IMR-90 (cell line): ENCODE measurements around the gene TBC1D1. TPM values are rescaled to one million over a fixed set of nuclear protein-coding genes. Genes with fewer than 3 reads are reported as not detected.

Experiments
- ATAC-seq: fragments of 200-7000 bp; cut with Tn5 transposase; 2 replicates; pipeline ENCODE4 v1.9.1; 2020; ENCODE audit warnings: low read depth, mild to moderate bottlenecking, moderate library complexity
- BruUV-seq: library from RNA; stranded (reverse); fragments of 400-500 nt; replicated peaks from 2 replicates; lab custom pipeline; 2021; lab: Mats Ljungman, UMichigan
- CTCF ChIA-PET: fragments of 300-600 bp; formaldehyde crosslinking; extraction: SDS; loops from one replicate; lab custom pipeline; 2021; ENCODE audit warnings: antibody characterized with exemption; lab: Yijun Ruan, JAX
- POLR2A ChIA-PET: fragments of 300-600 bp; sonication (Branson Sonifier 250); formaldehyde crosslinking; loops from one replicate; lab custom pipeline; 2022; ENCODE audit warnings: antibody characterized with exemption; ENCODE audit not compliant: unreplicated experiment; lab: Charles Lee
- DNase-seq: peaks from one replicate; pipeline ENCODE4 v3.0.0; 2013
- H2AFZ ChIP-seq: replicated peaks from 2 replicates; pipeline ENCODE3; 2013; ENCODE audit warnings: low read length, mild to moderate bottlenecking; ENCODE audit not compliant: poor library complexity
- H2AK5ac ChIP-seq: 2 replicates; pipeline ENCODE4 v1.6.1; 2013; ENCODE audit warnings: low read depth, low read length, inconsistent platforms
- H2AK9ac ChIP-seq: replicated peaks from 2 replicates; pipeline ENCODE3; 2013; ENCODE audit warnings: mild to moderate bottlenecking, low read depth, low read length, moderate library complexity; ENCODE audit not compliant: poor library complexity
- H2BK120ac ChIP-seq: 2 replicates; pipeline ENCODE4 v1.6.1; 2013; ENCODE audit warnings: low read depth, low read length, inconsistent platforms
- H2BK15ac ChIP-seq: 3 replicates; pipeline ENCODE4 v1.6.1; 2013; ENCODE audit warnings: low read depth, low read length, inconsistent platforms
- H2BK20ac ChIP-seq: 2 replicates; pipeline ENCODE4 v1.6.1; 2013; ENCODE audit warnings: low read depth, mild to moderate bottlenecking, inconsistent platforms, low read length, moderate library complexity
- H2BK5ac ChIP-seq: 2 replicates; pipeline ENCODE4 v1.6.1; 2013; ENCODE audit warnings: mild to moderate bottlenecking, low read depth, low read length, inconsistent platforms; ENCODE audit not compliant: poor library complexity, severe bottlenecking
- H3K14ac ChIP-seq: replicated peaks from 2 replicates; pipeline ENCODE4 v1.6.1; 2013; ENCODE audit warnings: low read depth, low read length, inconsistent platforms
- H3K18ac ChIP-seq: 2 replicates; pipeline ENCODE4 v1.6.1; 2013; ENCODE audit warnings: low read depth, low read length, control low read depth
- H3K23ac ChIP-seq: 2 replicates; pipeline ENCODE4 v1.6.1; 2013; ENCODE audit warnings: low read depth, low read length, inconsistent platforms
- H3K27ac ChIP-seq: 2 replicates; pipeline ENCODE4 v1.5.1; 2013; ENCODE audit warnings: mild to moderate bottlenecking, control low read depth, low read length; ENCODE audit not compliant: insufficient read depth
- H3K27me3 ChIP-seq: 2 replicates; pipeline ENCODE4 v1.6.1; 2013; ENCODE audit warnings: low read length; ENCODE audit not compliant: control insufficient read depth, insufficient read depth
- H3K36me3 ChIP-seq: 2 replicates; pipeline ENCODE4 v1.6.1; 2013; ENCODE audit warnings: low read length, mixed read lengths; ENCODE audit not compliant: control insufficient read depth, insufficient read depth
- H3K4ac ChIP-seq: 2 replicates; pipeline ENCODE4 v1.6.1; 2013; ENCODE audit warnings: low read depth, low read length, inconsistent platforms
- H3K4me1 ChIP-seq: 2 replicates; pipeline ENCODE4 v1.6.1; 2013; ENCODE audit warnings: low read length, mixed read lengths; ENCODE audit not compliant: control insufficient read depth, insufficient read depth
- H3K4me2 ChIP-seq: 2 replicates; pipeline ENCODE4 v1.6.1; 2013; ENCODE audit warnings: low read depth, mild to moderate bottlenecking, control low read depth, low read length, moderate library complexity
- H3K4me3 ChIP-seq: 2 replicates; pipeline ENCODE4 v1.5.1; 2013; ENCODE audit warnings: low read depth, mild to moderate bottlenecking, control low read depth, low read length, moderate library complexity; ENCODE audit not compliant: insufficient read depth
- H3K56ac ChIP-seq: 2 replicates; pipeline ENCODE4 v1.6.1; 2013; ENCODE audit warnings: low read length, inconsistent platforms; ENCODE audit not compliant: insufficient read depth; ENCODE audit errors: extremely low read depth
- H3K79me1 ChIP-seq, 2 experiments: 2 replicates each; pipeline ENCODE4 v1.6.1; 2013; ENCODE audit warnings: low read length in 2 of 2, inconsistent platforms in 1 of 2, low read depth in 1 of 2
- H3K9ac ChIP-seq: 2 replicates; pipeline ENCODE4 v1.6.1; 2013; ENCODE audit warnings: low read depth, low read length, control low read depth
- H3K9me1 ChIP-seq: 2 replicates; pipeline ENCODE4 v1.6.1; 2013; ENCODE audit warnings: low read length, inconsistent platforms; ENCODE audit not compliant: insufficient read depth
- H3K9me3 ChIP-seq: 2 replicates; pipeline ENCODE4 v1.6.1; 2013; ENCODE audit warnings: low read length; ENCODE audit not compliant: control insufficient read depth, insufficient read depth
- H4K20me1 ChIP-seq: 2 replicates; pipeline ENCODE4 v1.6.1; 2013; ENCODE audit warnings: low read length, inconsistent platforms; ENCODE audit not compliant: insufficient read depth
- H4K5ac ChIP-seq: 2 replicates; pipeline ENCODE4 v1.6.1; 2013; ENCODE audit warnings: mild to moderate bottlenecking, low read depth, low read length, control low read depth
- H4K8ac ChIP-seq, 2 experiments: 2 replicates each; pipeline ENCODE4 v1.6.1; 2013; ENCODE audit warnings: low read depth in 2 of 2, low read length in 2 of 2, control low read depth in 1 of 2, inconsistent platforms in 1 of 2
- H4K91ac ChIP-seq: 2 replicates; pipeline ENCODE4 v1.6.1; 2013; ENCODE audit warnings: low read depth, low read length, inconsistent platforms; ENCODE audit not compliant: insufficient read depth
- CEBPB ChIP-seq: IDR thresholded peaks from 2 replicates; pipeline ENCODE4 v1.6.1; 2012; ENCODE audit warnings: low read depth, low read length, improper control_type of control experiment
- CHD1 ChIP-seq: IDR thresholded peaks from 2 replicates; pipeline ENCODE4 v1.6.1; 2012; ENCODE audit warnings: low read depth, low read length, improper control_type of control experiment
- CTCF ChIP-seq: conservative IDR thresholded peaks from 2 replicates; pipeline ENCODE4 v1.5.1; 2012; ENCODE audit warnings: mild to moderate bottlenecking, low read depth, low read length, improper control_type of control experiment
- ELK1 ChIP-seq: fragments of 150-350 bp; IDR thresholded peaks from 2 replicates; pipeline ENCODE4 v1.6.1; 2016; ENCODE audit warnings: low read depth, mild to moderate bottlenecking, low read length, moderate library complexity, borderline replicate concordance
- FOS ChIP-seq: fragments of 150-350 bp; IDR thresholded peaks from 2 replicates; pipeline ENCODE4 v1.6.1; 2016; ENCODE audit warnings: low read depth, low read length
- MAZ ChIP-seq: IDR thresholded peaks from 2 replicates; pipeline ENCODE4 v1.6.1; 2012; ENCODE audit warnings: low read depth, mild to moderate bottlenecking, low read length, improper control_type of control experiment, moderate library complexity, borderline replicate concordance
- MXI1 ChIP-seq: IDR thresholded peaks from 2 replicates; pipeline ENCODE4 v1.6.1; 2012; ENCODE audit warnings: low read depth, mild to moderate bottlenecking, low read length, moderate library complexity, borderline replicate concordance
- NFE2L2 ChIP-seq: fragments of 150-350 bp; IDR thresholded peaks from 2 replicates; pipeline ENCODE4 v1.6.1; 2016; ENCODE audit warnings: low read depth, mild to moderate bottlenecking, low read length
- POLR2A ChIP-seq: IDR thresholded peaks from 2 replicates; pipeline ENCODE4 v1.6.1; 2012; ENCODE audit warnings: mild to moderate bottlenecking, low read depth, low read length
- RCOR1 ChIP-seq: IDR thresholded peaks from 2 replicates; pipeline ENCODE4 v1.6.1; 2012; ENCODE audit warnings: mild to moderate bottlenecking, low read length, improper control_type of control experiment; ENCODE audit not compliant: insufficient replicate concordance
- SMC3 ChIP-seq: fragments of 150-350 bp; IDR thresholded peaks from 2 replicates; pipeline ENCODE4 v1.6.1; 2016; ENCODE audit warnings: low read depth, mild to moderate bottlenecking, antibody characterized with exemption, low read length, moderate library complexity
- USF2 ChIP-seq: fragments of 150-350 bp; IDR thresholded peaks from 2 replicates; pipeline ENCODE4 v1.6.1; 2017; ENCODE audit warnings: mild to moderate bottlenecking, antibody characterized with exemption, low read length, low read depth
- dilution Hi-C: fragments of 300-500 bp; cut with HindIII; formaldehyde crosslinking; loops from one replicate; pipeline ENCODE4 v1.14.3; 2018; ENCODE audit warnings: low sequenced_read_pairs; ENCODE audit not compliant: unreplicated experiment
- in situ Hi-C: fragments of 300-500 bp; cut with MboI; formaldehyde crosslinking; loops from 3 replicates; pipeline ENCODE4 v1.14.3; 2019; ENCODE audit warnings: low sequenced_read_pairs, inconsistent platforms, mixed read lengths
- intact Hi-C: fragments of 100-400 bp; cut with micrococcal nuclease; formaldehyde crosslinking; loops from 2 replicates; pipeline ENCODE4 v1.10.0; 2022
- polyA plus RNA-seq, 3 experiments: library from polyadenylated mRNA; depleted of rRNA; stranded (reverse); fragments of >200 nt; gene quantifications; 2 replicates each; pipeline ENCODE4 v1.2.3, GENCODE V29; 2012; ENCODE audit warnings: low replicate concordance in 1 of 3
- total RNA-seq: library from RNA; depleted of rRNA; stranded (reverse); fragments of >200 nt; gene quantifications from 2 replicates; pipeline ENCODE4 v1.2.3, GENCODE V29; 2012

The TBC1D1 gene
- total and polyA plus RNA-seq, 2 of the 4 experiments (the other 2 are of a cell fraction) = 42.4 to 104 TPM

DNA sequence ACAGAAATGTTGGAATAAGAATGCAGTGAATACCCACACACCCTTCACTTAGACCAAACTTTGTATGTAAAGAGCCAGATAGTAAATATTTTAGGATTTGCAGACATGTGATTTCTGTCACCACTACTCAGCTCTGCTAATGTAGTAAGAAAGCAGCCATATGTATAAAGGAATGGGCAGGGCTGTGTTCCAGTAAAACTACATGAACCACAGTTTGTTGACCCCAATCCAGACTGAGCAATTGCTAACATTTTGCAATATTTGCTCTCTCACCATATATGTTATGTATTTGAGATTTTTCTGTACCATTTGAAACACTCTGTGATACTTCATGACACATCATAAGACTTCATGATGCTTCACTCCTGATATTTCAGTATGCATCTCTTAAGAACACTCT is 32.0 kb upstream of the TBC1D1 start:
- H2AK9ac ChIP-seq = no peak overlapping the region
- H3K14ac ChIP-seq = no peak overlapping the region
- H3K4me2 ChIP-seq = no peak overlapping the region
- H2BK120ac ChIP-seq = no peak overlapping the region
- no peak overlapping the region for H3K4me3 ChIP-seq
- in situ Hi-C loops = no loop called here
- BruUV-seq = no TSS peak
- dilution Hi-C loops = no loop called here
- intact Hi-C loops = no loop called here
- H3K79me1 ChIP-seq = no peaks in the 10 kb centered on the region
- no peak overlapping the region for H2AK5ac ChIP-seq
- no peak for TF ChIP-seq CTCF
- no peak for TF ChIP-seq MXI1
- TF ChIP-seq POLR2A = no peak
- no peak for TF ChIP-seq ELK1
- TF ChIP-seq USF2 = no peak
- TF ChIP-seq SMC3 = no peak
- TF ChIP-seq RCOR1 = no peak
- no peak for TF ChIP-seq MAZ
- TF ChIP-seq NFE2L2 = no peak
- no peak for TF ChIP-seq CEBPB
- no peak for TF ChIP-seq FOS
- TF ChIP-seq CHD1 = no peak
- H3K9me1 ChIP-seq = no peaks in the 10 kb centered on the region
- no peaks in the 10 kb centered on the region for H3K4me1 ChIP-seq
- CTCF ChIA-PET = no interaction called here
- H3K36me3 ChIP-seq = peaks cover 6% of the 10 kb centered on the region
- H4K20me1 ChIP-seq = no peaks in the 10 kb centered on the region
- H2BK15ac ChIP-seq = no peak overlapping the region
- H3K27me3 ChIP-seq = no peaks in the 10 kb centered on the region
- no peak overlapping the region for H2BK5ac ChIP-seq
- H3K27ac ChIP-seq = no peak overlapping the region
- H3K56ac ChIP-seq = no peak overlapping the region
- no peak overlapping the region for H3K9ac ChIP-seq
- H4K8ac ChIP-seq = no peak overlapping the region
- no peak overlapping the region for H3K18ac ChIP-seq
- H3K9me3 ChIP-seq = no peaks in the 10 kb centered on the region
- DNase-seq = no peak
- no peak overlapping the region for H3K23ac ChIP-seq
- H2BK20ac ChIP-seq = no peak overlapping the region
- H4K5ac ChIP-seq = no peak overlapping the region
- ATAC-seq = no peak
- no peak overlapping the region for H3K4ac ChIP-seq
- no peak overlapping the region for H4K91ac ChIP-seq
- no peak overlapping the region for H2AFZ ChIP-seq
- POLR2A ChIA-PET = no interaction called here
